ENCODE results near the gene LPAR2. TPM values are rescaled to one million over a fixed set of nuclear protein-coding genes. Genes with fewer than 3 reads are reported as not detected.
A peak's percentile ranks its signal among the peaks of the same experiment; 100 is the strongest.
"Not testable (repeated sequence)": the region's sequence is repeated elsewhere in the genome, so short reads cannot be mapped to it uniquely, and the experiment has no call there.

LPAR2 gene
- total RNA-seq = 10 to 100 TPM in 2 of 3 donors, 1 to 10 TPM in 1; 9.4 to 15.1 (median 14.7) TPM

- DNase-seq (peak; percentile 78), ATAC-seq (peak; percentile 74 to 76)
- no peaks in the 10 kb centered on the region for H3K9me3 Mint-ChIP-seq
- H3K4me1 Mint-ChIP-seq (ENCODE audit: low read depth) = peaks cover 21% of the 10 kb centered on the region
- no peaks in the 10 kb centered on the region for H3K27me3 Mint-ChIP-seq (ENCODE audit: low read depth)
- peak within 1 kb of the TSS; percentile 91 for H3K4me3 Mint-ChIP-seq
- peaks cover 4% of the 10 kb centered on the region for H3K36me3 Mint-ChIP-seq (ENCODE audit: insufficient read depth)
Measured at GRCh38 chr19:19627621-19628500, at the start of gene LPAR2. TSS of gene LPAR2 (minus strand) at chr19:19628220. CDS start at chr19:19627275, 945 bp downstream.

- H3K4me1 Mint-ChIP-seq (ENCODE audit: low read depth) = peaks cover 14% of the 10 kb centered on the region
- H3K9me3 Mint-ChIP-seq = peaks cover 31% of the 10 kb centered on the region
- no peaks in the 10 kb centered on the region for H3K27me3 Mint-ChIP-seq (ENCODE audit: low read depth)
- H3K36me3 Mint-ChIP-seq (ENCODE audit: insufficient read depth) = peaks cover 63% of the 10 kb centered on the region
- no peak overlapping the region for H3K4me3 Mint-ChIP-seq
- no peak for DNase-seq
- no peak for ATAC-seq
Measured at GRCh38 chr19:19677579-19677978, 49.6 kb upstream of the LPAR2 start.

GRCh38 chr19:19674315-19674714 lies 46.3 kb upstream of the LPAR2 start:
- H3K4me3 Mint-ChIP-seq = no peak overlapping the region
- ATAC-seq = no peak
- DNase-seq = no peak
- H3K9me3 Mint-ChIP-seq = peaks cover 17% of the 10 kb centered on the region
- H3K4me1 Mint-ChIP-seq (ENCODE audit: low read depth) = peaks cover 30% of the 10 kb centered on the region
- H3K27me3 Mint-ChIP-seq (ENCODE audit: low read depth) = no peaks in the 10 kb centered on the region
- H3K36me3 Mint-ChIP-seq (ENCODE audit: insufficient read depth) = peaks cover 58% of the 10 kb centered on the region

- DNase-seq (no peak), ATAC-seq (no peak)
- H3K4me1 Mint-ChIP-seq (ENCODE audit: low read depth) = peaks cover 37% of the 10 kb centered on the region
- peaks cover 13% of the 10 kb centered on the region for H3K9me3 Mint-ChIP-seq
- no peak overlapping the region for H3K4me3 Mint-ChIP-seq
- peaks cover 45% of the 10 kb centered on the region for H3K36me3 Mint-ChIP-seq (ENCODE audit: insufficient read depth)
- H3K27me3 Mint-ChIP-seq (ENCODE audit: low read depth) = no peaks in the 10 kb centered on the region
Measured at GRCh38 chr19:19672816-19673215, 44.8 kb upstream of the LPAR2 start.

GRCh38 chr19:19670070-19670551 lies 42.1 kb upstream of the LPAR2 start:
- peaks cover 30% of the 10 kb centered on the region for H3K4me1 Mint-ChIP-seq (ENCODE audit: low read depth)
- peak overlapping the region; percentile 86 for H3K4me3 Mint-ChIP-seq
- H3K27me3 Mint-ChIP-seq (ENCODE audit: low read depth) = no peaks in the 10 kb centered on the region
- no peaks in the 10 kb centered on the region for H3K9me3 Mint-ChIP-seq
- DNase-seq = no peak
- H3K36me3 Mint-ChIP-seq (ENCODE audit: insufficient read depth) = peaks cover 22% of the 10 kb centered on the region
- no peak for ATAC-seq

GRCh38 chr19:19668230-19669012 lies 40.4 kb upstream of the LPAR2 start, which contains the start of gene ZNF101:
TSS of gene ZNF101 (plus strand) at chr19:19668839. CDS start at chr19:19668964, 125 bp downstream.
- DNase-seq = peak; percentile 90
- Mint-ChIP-seq H3K27me3 (ENCODE audit: low read depth) (no peaks in the 10 kb centered on the region), H3K4me3 (peak within 1 kb of the TSS; percentile 86), H3K9me3 (no peaks in the 10 kb centered on the region), H3K36me3 (ENCODE audit: insufficient read depth) (peaks cover 15% of the 10 kb centered on the region), H3K4me1 (ENCODE audit: low read depth) (peaks cover 30% of the 10 kb centered on the region)
- ATAC-seq = peak; percentile 76 to 79

- H3K27me3 Mint-ChIP-seq (ENCODE audit: low read depth); H3K9me3 Mint-ChIP-seq; H3K36me3 Mint-ChIP-seq (ENCODE audit: insufficient read depth); ATAC-seq; DNase-seq: not testable (repeated sequence)
- Mint-ChIP-seq H3K4me1 (ENCODE audit: low read depth) (peaks cover 43% of the 10 kb centered on the region), H3K4me3 (peak overlapping the region; percentile 21)
Measured at GRCh38 chr19:19665420-19665948, 37.5 kb upstream of the LPAR2 start.

- ATAC-seq (peak; percentile 81 to 82), DNase-seq (peak; percentile 91)
- no peaks in the 10 kb centered on the region for H3K9me3 Mint-ChIP-seq
- H3K4me3 Mint-ChIP-seq = peak within 1 kb of the TSS; percentile 94
- no peaks in the 10 kb centered on the region for H3K27me3 Mint-ChIP-seq (ENCODE audit: low read depth)
- peaks cover 34% of the 10 kb centered on the region for H3K4me1 Mint-ChIP-seq (ENCODE audit: low read depth)
- peaks cover 10% of the 10 kb centered on the region for H3K36me3 Mint-ChIP-seq (ENCODE audit: insufficient read depth)
Measured at GRCh38 chr19:19663256-19664120, 35.5 kb upstream of the LPAR2 start, which contains the start of gene ATP13A1. TSS of gene ATP13A1 (minus strand) at chr19:19663676. CDS start at chr19:19663666, 10 bp downstream.

- no peak for DNase-seq
- peak in 1 of 2 donors; percentile 5 for ATAC-seq
- Mint-ChIP-seq H3K4me3 (peak overlapping the region; percentile 94), H3K9me3 (no peaks in the 10 kb centered on the region), H3K36me3 (ENCODE audit: insufficient read depth) (peaks cover 15% of the 10 kb centered on the region), H3K27me3 (ENCODE audit: low read depth) (no peaks in the 10 kb centered on the region), H3K4me1 (ENCODE audit: low read depth) (peaks cover 27% of the 10 kb centered on the region)
Measured at GRCh38 chr19:19662871-19663255, 34.8 kb upstream of the LPAR2 start.

GRCh38 chr19:19662344-19662743 lies 34.3 kb upstream of the LPAR2 start:
- peaks cover 18% of the 10 kb centered on the region for H3K36me3 Mint-ChIP-seq (ENCODE audit: insufficient read depth)
- no peak for DNase-seq

GRCh38 chr19:19661675-19662251 lies 33.7 kb upstream of the LPAR2 start:
- ATAC-seq (peak; percentile 8 to 9), DNase-seq (no peak)
- Mint-ChIP-seq H3K36me3 (ENCODE audit: insufficient read depth) (peaks cover 21% of the 10 kb centered on the region), H3K4me3 (peak overlapping the region; percentile 94), H3K9me3 (no peaks in the 10 kb centered on the region), H3K27me3 (ENCODE audit: low read depth) (no peaks in the 10 kb centered on the region), H3K4me1 (ENCODE audit: low read depth) (peaks cover 25% of the 10 kb centered on the region)

More at GRCh38 chr19:19662344-19662743, 34.3 kb upstream of the LPAR2 start:
- Mint-ChIP-seq H3K27me3 (ENCODE audit: low read depth) (no peaks in the 10 kb centered on the region), H3K4me1 (ENCODE audit: low read depth) (peaks cover 27% of the 10 kb centered on the region), H3K4me3 (peak overlapping the region; percentile 94), H3K9me3 (no peaks in the 10 kb centered on the region)
- ATAC-seq = no peak

- Mint-ChIP-seq H3K4me3 (peak overlapping the region; percentile 94), H3K9me3 (no peaks in the 10 kb centered on the region), H3K4me1 (ENCODE audit: low read depth) (peaks cover 22% of the 10 kb centered on the region), H3K36me3 (ENCODE audit: insufficient read depth) (peaks cover 25% of the 10 kb centered on the region), H3K27me3 (ENCODE audit: low read depth) (no peaks in the 10 kb centered on the region)
- DNase-seq (no peak), ATAC-seq (no peak)
Measured at GRCh38 chr19:19661141-19661674, 33.2 kb upstream of the LPAR2 start.
